OCI-LY1 (cell line): ENCODE data around the gene ESRP2.
A peak's percentile ranks its signal among the peaks of the same experiment; 100 is the strongest.

Experiments
- H2AFZ ChIP-seq: fragments of 200-600 bp; sonication (generic), shearing (Covaris generic); 2 replicates; pipeline ENCODE4 v1.6.0; 2014; ENCODE audit warnings: antibody characterized with exemption, mild to moderate bottlenecking, low read length
- H3F3A ChIP-seq: fragments of 200-600 bp; sonication (generic), shearing (Covaris generic); 2 replicates; pipeline ENCODE4 v1.6.0; 2014; ENCODE audit warnings: mild to moderate bottlenecking, antibody characterized with exemption, low read length, moderate library complexity; ENCODE audit not compliant: insufficient read depth
- H3K27ac ChIP-seq: fragments of 200-600 bp; sonication (generic); 2 replicates; pipeline ENCODE4 v1.5.1; 2014; ENCODE audit warnings: low read length, mixed run types, mild to moderate bottlenecking, low read depth; ENCODE audit not compliant: poor library complexity, severe bottlenecking
- H3K27me3 ChIP-seq: fragments of 200-600 bp; sonication (generic); 2 replicates; pipeline ENCODE4 v1.6.0; 2014; ENCODE audit warnings: antibody characterized with exemption, mild to moderate bottlenecking, low read length, moderate library complexity; ENCODE audit not compliant: insufficient read depth
- H3K36me3 ChIP-seq: fragments of 200-600 bp; sonication (generic); 2 replicates; pipeline ENCODE4 v1.6.1; 2014; ENCODE audit warnings: mild to moderate bottlenecking, antibody characterized with exemption, low read length, moderate library complexity, mixed read lengths; ENCODE audit not compliant: insufficient read depth
- H3K4me1 ChIP-seq: fragments of 200-600 bp; sonication (generic); 2 replicates; pipeline ENCODE4 v1.5.1; 2014; ENCODE audit warnings: mild to moderate bottlenecking, low read length, moderate library complexity; ENCODE audit not compliant: insufficient read depth, severe bottlenecking
- H3K4me2 ChIP-seq: fragments of 200-600 bp; sonication (generic), shearing (Covaris generic); 2 replicates; pipeline ENCODE4 v1.6.1; 2014; ENCODE audit warnings: low read length
- H3K4me3 ChIP-seq: fragments of 200-600 bp; sonication (generic); 2 replicates; pipeline ENCODE4 v1.5.1; 2014; ENCODE audit warnings: low read length, low read depth, mild to moderate bottlenecking, mixed read lengths; ENCODE audit not compliant: poor library complexity, severe bottlenecking
- H3K79me2 ChIP-seq: fragments of 200-600 bp; shearing (Covaris generic); 2 replicates; pipeline ENCODE4 v1.6.1; 2016; ENCODE audit warnings: mixed run types, low read length, mixed read lengths; ENCODE audit not compliant: insufficient read depth
- H3K9ac ChIP-seq: fragments of 200-600 bp; sonication (generic), shearing (Covaris generic); 2 replicates; pipeline ENCODE4 v1.6.1; 2014; ENCODE audit warnings: mild to moderate bottlenecking, low read length, mixed read lengths
- H3K9me2 ChIP-seq: fragments of 200-600 bp; sonication (generic), shearing (Covaris generic); 2 replicates; pipeline ENCODE4 v1.6.1; 2014; ENCODE audit warnings: low read depth, mild to moderate bottlenecking, low read length, mixed read lengths
- H3K9me3 ChIP-seq: fragments of 200-600 bp; shearing (Covaris generic); 2 replicates; pipeline ENCODE4 v1.6.1; 2014; ENCODE audit warnings: low read length, mixed read lengths
- H4K20me1 ChIP-seq: fragments of 200-600 bp; sonication (generic), shearing (Covaris generic); 2 replicates; pipeline ENCODE4 v1.6.0; 2016; ENCODE audit warnings: mild to moderate bottlenecking, low read length; ENCODE audit not compliant: insufficient read depth
- CTCF ChIP-seq: fragments of 200-600 bp; sonication (generic), shearing (Covaris generic); IDR thresholded peaks from 2 replicates; pipeline ENCODE4 v1.5.1; 2017; ENCODE audit warnings: mild to moderate bottlenecking, antibody characterized with exemption, low read length, moderate library complexity, mixed read lengths
- EZH2 ChIP-seq: fragments of 200-600 bp; sonication (generic), shearing (Covaris generic); IDR thresholded peaks from 2 replicates; pipeline ENCODE4 v1.8.0; 2017; ENCODE audit warnings: borderline replicate concordance, mixed run types, mild to moderate bottlenecking, antibody characterized with exemption, low read length, moderate library complexity, mixed read lengths

Gene ESRP2

GRCh38 chr16:68227850-68228553 is 7.9 kb downstream of the ESRP2 start:
- Histone ChIP-seq H3K27ac (peak overlapping the region; percentile 69), H3K4me2 (no peak overlapping the region), H3K36me3 (peaks cover 39% of the 10 kb centered on the region; the same call in 1 of the 2 replicates), H3K79me2 (no peaks in the 10 kb centered on the region), H4K20me1 (no peaks in the 10 kb centered on the region), H3K27me3 (no peaks in the 10 kb centered on the region), H2AFZ (no peak overlapping the region), H3K9ac (peak overlapping the region; percentile 17; the same call in 1 of the 2 replicates), H3F3A (no peaks in the 10 kb centered on the region), H3K9me3 (no peaks in the 10 kb centered on the region), H3K4me1 (peaks cover 23% of the 10 kb centered on the region), H3K9me2 (no peaks in the 10 kb centered on the region), H3K4me3 (no peak overlapping the region)
- no peak for TF ChIP-seq EZH2

- H3K9ac ChIP-seq, result peak overlapping the region; percentile 17; the same call in 1 of the 2 replicates
- H3K9me3 ChIP-seq, result no peaks in the 10 kb centered on the region
- peak overlapping the region; percentile 69 for H3K27ac ChIP-seq
- TF ChIP-seq CTCF (no peak), EZH2 (no peak)
- no peak overlapping the region for H2AFZ ChIP-seq
- H3K36me3 ChIP-seq, result peaks cover 39% of the 10 kb centered on the region; the same call in 1 of the 2 replicates
- H3K79me2 ChIP-seq, result no peaks in the 10 kb centered on the region
- no peaks in the 10 kb centered on the region for H3F3A ChIP-seq
- H3K4me2 ChIP-seq, result peak overlapping the region; percentile 12; the same call in 1 of the 2 replicates
- no peak overlapping the region for H3K4me3 ChIP-seq
- no peaks in the 10 kb centered on the region for H3K9me2 ChIP-seq
- H3K4me1 ChIP-seq, result peaks cover 23% of the 10 kb centered on the region
- no peaks in the 10 kb centered on the region for H4K20me1 ChIP-seq
- H3K27me3 ChIP-seq, result no peaks in the 10 kb centered on the region
These were observed 8.6 kb downstream of the ESRP2 start for GRCh38 chr16:68227183-68227793.

- Histone ChIP-seq H3K27me3 (no peaks in the 10 kb centered on the region), H3K79me2 (no peaks in the 10 kb centered on the region), H3K4me1 (peaks cover 23% of the 10 kb centered on the region), H3K4me3 (no peak overlapping the region), H2AFZ (no peak overlapping the region), H3K9me3 (no peaks in the 10 kb centered on the region), H3K36me3 (peaks cover 32% of the 10 kb centered on the region; the same call in 1 of the 2 replicates), H3K27ac (no peak overlapping the region), H3K9ac (no peak overlapping the region), H4K20me1 (no peaks in the 10 kb centered on the region), H3F3A (no peaks in the 10 kb centered on the region), H3K4me2 (no peak overlapping the region), H3K9me2 (no peaks in the 10 kb centered on the region)
- TF ChIP-seq EZH2 (no peak), CTCF (no peak)
These were observed 9.8 kb downstream of the ESRP2 start for GRCh38 chr16:68226116-68226515.
